GM19455 (cell line): ENCODE results near the gene APOM.

Experiments
- ATAC-seq: cut with Tn5 transposase; IDR thresholded peaks from one replicate; pipeline ENCODE4 v1.9.1; 2021; ENCODE audit not compliant: unreplicated experiment

Gene APOM

DNA sequence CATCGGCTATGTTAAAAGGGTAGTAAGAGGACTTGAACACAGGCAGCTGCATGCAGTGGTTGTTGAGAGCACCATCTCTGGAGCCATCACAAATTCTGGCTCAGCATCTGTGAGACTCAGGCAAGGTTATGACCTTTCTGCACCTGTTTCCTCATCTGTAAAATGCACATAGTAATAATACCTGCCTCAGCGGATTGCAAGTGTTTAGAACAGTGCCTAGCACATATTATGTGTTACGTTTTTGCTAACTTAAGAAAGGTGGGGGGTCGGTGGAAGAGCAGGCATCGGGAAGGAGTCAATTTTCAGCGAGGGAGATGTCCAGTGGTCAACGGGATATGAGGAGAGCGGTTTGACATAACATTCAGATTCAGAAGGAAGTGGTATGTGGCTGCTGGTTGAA is 22.3 kb downstream of the APOM start:
- no peak for ATAC-seq

GRCh38 chr6:31680226-31681134 is 24.8 kb downstream of the APOM start, which contains the start of gene LY6G5C:
Gene LY6G5C, minus strand, starts transcription at chr6:31681067. Its CDS starts 694 bp downstream, at chr6:31680373.
- ATAC-seq, result no peak

DNA sequence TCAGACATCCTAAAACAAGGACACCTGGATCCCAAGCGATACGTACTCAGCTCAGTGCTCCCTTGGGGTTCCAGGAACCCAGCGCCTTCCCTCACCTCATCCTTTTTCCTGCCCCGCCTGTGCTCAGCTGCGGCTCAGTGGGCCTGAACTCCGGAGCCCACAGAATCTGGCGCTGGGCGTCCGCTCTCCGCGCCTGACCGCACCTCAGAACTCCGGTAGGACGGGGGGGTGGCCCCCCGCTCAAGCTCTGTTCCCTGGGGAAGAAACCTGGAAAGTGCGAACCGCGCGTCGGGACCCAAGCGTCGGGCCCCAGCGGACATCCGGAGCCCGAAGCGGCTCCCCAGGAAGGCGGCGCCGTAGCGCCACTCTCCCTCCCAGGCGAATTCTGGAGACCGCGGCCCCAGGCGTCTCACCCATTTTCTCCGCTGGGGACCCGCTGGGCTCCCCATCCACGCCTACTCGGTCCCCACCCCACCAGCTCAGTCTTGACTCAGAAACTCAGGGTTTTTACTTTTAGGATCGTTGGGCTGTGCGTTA is 25.5 kb downstream of the APOM start:
- no peak for ATAC-seq

- no peak for ATAC-seq
Measured at GRCh38 chr6:31683591-31683990, 27.9 kb downstream of the APOM start.

GRCh38 chr6:31686483-31686882 is 30.8 kb downstream of the APOM start:
- no peak for ATAC-seq

DNA sequence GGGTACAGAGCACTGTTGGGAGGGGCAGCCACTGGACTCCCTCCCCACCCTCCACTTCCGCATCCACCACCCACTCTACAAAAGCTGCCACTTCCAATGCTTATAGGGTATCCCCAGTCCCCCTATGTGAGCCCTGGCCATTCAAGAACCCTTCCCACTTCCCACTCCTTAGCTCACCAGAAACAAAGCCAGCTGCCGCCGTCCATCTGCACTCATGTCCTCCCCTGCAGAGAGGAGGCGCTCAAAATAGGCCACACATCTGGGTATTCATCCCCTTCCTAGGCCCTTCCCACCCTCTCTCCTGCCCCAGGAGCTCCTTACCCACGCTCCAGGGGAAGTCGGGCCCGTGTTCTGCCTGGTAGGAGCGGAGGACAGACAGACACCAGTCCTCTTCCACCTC is 31.6 kb downstream of the APOM start:
- no peak for ATAC-seq

DNA sequence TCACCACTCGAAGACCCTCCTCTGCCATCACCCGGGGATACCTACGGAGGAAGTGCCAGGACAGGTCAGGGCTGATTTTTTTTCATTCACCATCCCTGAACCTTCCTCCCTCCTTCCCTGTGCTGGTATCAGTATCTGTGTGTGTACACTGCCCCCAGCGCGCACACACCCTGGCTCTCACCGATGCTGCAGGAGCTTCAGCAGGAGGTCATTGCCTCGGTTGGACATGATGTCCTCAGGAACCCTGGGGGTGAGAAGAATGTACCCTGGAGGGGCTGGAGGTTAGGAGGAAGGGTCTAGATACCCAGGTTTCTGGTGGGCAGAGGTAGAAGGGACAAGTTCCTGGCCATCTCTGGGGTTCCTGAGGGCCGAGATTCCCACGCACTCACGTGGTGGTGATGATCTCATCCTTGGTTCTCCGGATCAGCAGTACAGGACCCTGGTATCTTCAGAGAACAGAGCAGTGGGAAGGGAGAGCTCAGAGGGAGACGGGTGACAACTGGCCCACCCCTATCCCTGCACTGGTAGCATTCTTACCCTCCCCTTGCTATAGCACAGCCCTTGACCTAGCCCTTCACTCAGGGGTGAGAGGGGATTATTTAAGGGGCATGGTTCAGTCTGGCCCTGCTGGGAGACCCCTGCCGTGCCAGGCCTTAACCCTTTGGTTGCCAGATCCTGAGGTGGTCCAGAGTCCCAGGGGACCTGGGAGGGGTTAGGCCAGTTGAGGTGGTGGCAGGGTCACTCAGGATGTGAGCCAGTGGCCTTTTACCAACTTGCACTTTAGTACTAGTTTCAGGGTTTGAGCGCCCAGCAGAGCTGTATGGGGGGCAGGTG is 32.4 kb downstream of the APOM start:
- no peak for ATAC-seq

DNA sequence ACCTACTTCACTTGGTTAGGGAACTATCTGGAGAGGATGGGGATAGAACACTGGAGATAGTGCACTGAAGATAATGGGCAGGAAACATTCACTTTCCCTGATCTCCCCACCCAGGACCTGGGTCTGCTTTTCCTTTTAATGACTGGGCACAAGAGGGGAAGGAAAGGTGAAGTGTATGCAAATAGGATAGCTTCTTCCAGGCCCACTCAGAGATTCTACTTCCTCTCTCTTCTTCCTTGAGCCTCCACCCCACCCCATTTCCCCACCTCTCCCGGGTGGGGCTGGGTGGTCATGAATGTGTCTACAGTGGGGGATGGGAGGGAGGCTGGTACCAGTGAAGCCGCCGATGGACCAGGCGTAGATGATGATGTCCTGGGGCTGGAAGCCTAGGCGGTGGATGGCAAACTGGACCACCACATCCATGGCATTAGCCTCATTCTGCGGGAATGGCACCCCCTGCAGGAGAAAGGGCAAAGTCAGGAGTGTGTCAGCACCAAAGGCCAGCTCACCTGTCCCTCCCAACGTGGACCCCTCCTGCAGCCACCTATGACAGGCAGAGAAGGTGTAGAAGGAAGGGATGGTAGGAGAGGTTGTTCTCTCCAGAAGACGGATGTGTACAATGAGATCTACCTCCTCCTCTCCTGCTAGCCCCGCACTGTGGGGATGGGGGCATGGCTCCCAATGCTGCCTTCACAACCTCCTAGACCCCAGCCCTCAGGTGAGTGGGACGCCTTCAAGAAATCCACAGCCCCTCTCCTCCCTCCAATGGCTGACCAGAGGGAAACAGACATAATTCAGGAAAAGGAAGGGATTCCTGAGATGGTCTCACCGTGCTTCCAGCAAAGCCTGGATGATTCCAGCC is 33.8 kb downstream of the APOM start:
- no peak for ATAC-seq

GRCh38 chr6:31690231-31691077 is 34.8 kb downstream of the APOM start:
- no peak for ATAC-seq

- no peak for ATAC-seq
Measured at GRCh38 chr6:31691078-31691463, 35.4 kb downstream of the APOM start.

DNA sequence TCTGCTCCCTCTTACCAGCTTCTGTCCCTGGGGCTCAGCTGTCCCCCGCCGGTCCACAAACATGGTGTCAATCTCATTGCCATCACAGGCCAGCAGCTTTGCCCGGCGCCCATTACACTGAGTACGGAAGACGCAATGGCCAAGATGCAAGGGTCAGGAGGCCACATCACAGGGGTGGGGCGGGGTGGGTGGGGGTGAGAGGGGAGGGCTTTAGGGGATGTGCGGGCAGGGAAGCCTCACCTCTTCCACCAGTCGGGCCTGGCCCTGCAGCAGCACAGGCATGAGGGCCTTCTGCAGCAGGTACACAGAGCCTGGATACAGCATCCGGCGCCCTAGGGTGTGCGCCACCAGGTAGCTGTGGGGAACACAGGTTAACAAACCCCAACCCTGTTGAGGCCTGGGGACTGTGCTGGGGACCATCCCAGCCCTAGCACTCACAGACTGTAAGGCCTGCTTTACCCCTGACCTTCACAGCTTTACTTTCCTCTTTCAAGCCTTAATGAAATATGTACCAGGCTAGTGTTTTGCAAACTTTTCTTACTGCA is 35.9 kb downstream of the APOM start:
- ATAC-seq, result no peak

DNA sequence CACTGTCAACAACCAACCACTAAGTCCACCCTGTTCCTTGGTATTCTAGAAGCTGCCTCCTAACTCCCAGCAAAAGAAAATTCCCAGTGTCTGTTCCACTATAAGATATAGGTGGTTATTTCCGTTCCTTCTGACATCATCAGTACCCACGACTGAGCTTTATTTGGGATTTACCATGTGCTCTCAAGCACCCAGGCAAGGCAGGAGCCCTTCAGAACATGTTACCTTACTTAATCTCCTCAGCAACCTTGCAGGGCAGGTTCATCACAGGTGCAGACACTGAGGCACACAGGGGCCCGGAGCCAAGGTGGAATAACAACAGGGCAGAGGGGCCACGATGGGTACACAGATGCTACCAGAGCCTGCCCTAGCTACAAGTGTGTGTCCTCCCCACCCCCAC is 36.7 kb downstream of the APOM start:
- ATAC-seq, result no peak

DNA sequence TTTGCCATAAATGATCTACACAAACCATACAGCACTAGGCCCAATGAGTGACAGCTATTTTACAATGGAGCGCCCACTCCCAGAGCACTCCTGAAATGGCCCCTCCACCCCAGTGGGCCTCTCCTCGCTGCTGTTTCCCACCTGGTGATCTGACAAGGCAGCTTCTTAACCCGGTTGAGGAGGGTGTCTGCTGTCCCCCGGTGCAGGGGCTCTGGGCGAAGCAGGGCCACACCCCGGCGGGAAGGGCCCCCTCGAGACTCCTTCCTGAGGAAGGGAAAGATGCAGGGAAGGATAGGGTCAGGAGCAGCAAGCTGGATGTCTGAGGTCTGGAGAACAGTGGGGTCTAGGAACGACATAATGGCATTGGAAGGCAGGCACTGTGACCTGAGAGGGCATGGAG is 37.2 kb downstream of the APOM start:
- ATAC-seq, result no peak

- ATAC-seq, result no peak
Measured at GRCh38 chr6:31693535-31693934, 37.8 kb downstream of the APOM start.

- no peak for ATAC-seq
Measured at GRCh38 chr6:31697555-31697954, 41.9 kb downstream of the APOM start.

DNA sequence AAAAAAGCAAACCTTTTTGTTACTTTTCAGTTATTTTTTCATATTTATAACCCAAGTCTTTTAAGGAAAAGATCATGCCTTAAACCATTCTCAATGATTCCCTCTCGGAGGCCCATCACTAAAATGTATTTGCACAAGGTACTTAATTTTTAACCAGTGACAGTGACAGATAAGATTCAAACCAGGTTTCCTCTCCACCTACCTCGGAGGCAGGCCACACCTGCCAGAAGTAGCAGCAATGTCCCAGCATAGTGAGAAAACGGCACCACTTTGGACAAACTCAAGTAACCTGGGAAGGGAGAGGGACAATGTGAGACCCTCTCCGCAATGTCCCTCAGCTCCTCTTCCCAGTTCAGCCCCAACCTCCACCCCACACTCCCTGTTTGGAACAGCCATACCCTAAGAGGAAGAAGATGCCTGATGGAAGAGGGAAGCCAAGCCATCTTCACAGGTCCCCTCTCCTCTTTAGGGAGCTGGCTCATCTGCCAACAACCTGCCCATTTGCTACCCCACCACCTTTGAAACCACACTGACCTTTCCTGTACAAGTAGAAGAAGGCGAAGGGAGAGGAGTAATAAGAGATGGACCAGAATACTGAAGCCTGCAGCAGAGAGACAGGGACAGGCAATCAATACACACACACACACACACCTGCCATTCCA is 45.2 kb downstream of the APOM start:
- no peak for ATAC-seq

DNA sequence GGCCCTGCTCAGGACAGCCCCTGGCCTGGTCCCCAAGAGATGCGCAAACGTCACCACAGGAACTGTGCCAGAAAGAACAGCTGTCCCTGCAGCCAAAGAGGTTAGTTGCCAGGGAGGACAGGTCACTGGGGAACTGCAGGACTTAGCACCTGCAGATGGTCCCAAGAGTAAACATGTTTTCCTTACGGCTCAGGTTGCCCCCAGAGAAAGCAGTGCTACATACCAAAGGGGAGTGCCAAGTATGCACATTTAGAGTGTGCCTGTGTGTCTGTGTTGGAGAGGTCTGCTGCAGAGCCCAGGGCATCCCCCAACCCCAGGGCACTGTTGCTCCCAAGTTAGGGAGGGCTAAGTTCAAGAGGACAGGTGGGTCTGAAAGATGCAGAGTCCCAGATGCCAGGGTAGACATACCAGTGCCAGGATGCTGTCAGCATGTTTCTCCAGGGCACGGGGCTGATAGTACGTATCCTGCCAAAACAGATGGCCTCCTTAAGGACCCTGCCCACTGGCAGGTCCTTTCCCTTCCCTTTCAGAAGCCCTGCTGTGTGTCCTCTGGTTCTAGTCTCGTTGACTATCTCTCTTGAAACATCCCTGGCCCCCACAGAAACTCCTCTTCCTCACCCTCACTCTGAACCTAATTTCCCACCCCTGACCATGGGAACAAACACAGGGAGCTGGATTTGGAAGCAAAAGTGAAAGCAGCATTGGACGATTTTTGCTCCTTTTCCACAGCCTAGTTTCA is 46.1 kb downstream of the APOM start:
- no peak for ATAC-seq

- ATAC-seq, result no peak
Measured at GRCh38 chr6:31702405-31702818, 46.7 kb downstream of the APOM start.
